OCI-LY7 (cell line): ENCODE data around the gene MAP3K5. TPM values are rescaled to one million over a fixed set of nuclear protein-coding genes. Genes with fewer than 3 reads are reported as not detected.

Experiments
- BruUV-seq: library from RNA; stranded (reverse); fragments of 400-500 nt; replicated peaks from 2 replicates; lab custom pipeline; 2021; lab: Mats Ljungman, UMichigan
- CTCF ChIA-PET: fragments of 300-600 bp; sonication (Branson Sonifier 250); formaldehyde crosslinking; loops from one replicate; lab custom pipeline; 2022; ENCODE audit warnings: antibody characterized with exemption; ENCODE audit not compliant: unreplicated experiment; lab: Charles Lee
- POLR2A ChIA-PET: fragments of 300-600 bp; sonication (Branson Sonifier 250); formaldehyde crosslinking; loops from one replicate; lab custom pipeline; 2022; ENCODE audit warnings: antibody characterized with exemption; lab: Charles Lee
- DNase-seq: peaks from one replicate; pipeline ENCODE4 v3.0.0-alpha.2; 2015; ENCODE audit warnings: low spot score
- H2AFZ ChIP-seq: fragments of 200-600 bp; sonication (generic), shearing (Covaris generic); 2 replicates; pipeline ENCODE4 v1.6.1; 2014; ENCODE audit warnings: mild to moderate bottlenecking, antibody characterized with exemption, low read length, moderate library complexity
- H3K27ac ChIP-seq: fragments of 200-600 bp; sonication (generic); 2 replicates; pipeline ENCODE4 v1.5.1; 2014; ENCODE audit warnings: mixed run types, low read depth, mild to moderate bottlenecking, moderate library complexity, low read length, inconsistent platforms; ENCODE audit not compliant: poor library complexity, severe bottlenecking
- H3K36me3 ChIP-seq: fragments of 200-600 bp; sonication (generic); 2 replicates; pipeline ENCODE4 v1.6.1; 2014; ENCODE audit warnings: mild to moderate bottlenecking, antibody characterized with exemption, low read length, moderate library complexity, mixed read lengths; ENCODE audit not compliant: insufficient read depth
- H3K4me1 ChIP-seq: fragments of 200-600 bp; sonication (generic); 2 replicates; pipeline ENCODE4 v1.5.1; 2014; ENCODE audit warnings: mild to moderate bottlenecking, low read length; ENCODE audit not compliant: insufficient read depth, poor library complexity, severe bottlenecking
- H3K4me2 ChIP-seq: fragments of 200-600 bp; sonication (generic); 2 replicates; pipeline ENCODE4 v1.6.1; 2014; ENCODE audit warnings: mild to moderate bottlenecking, low read length
- H3K4me3 ChIP-seq: fragments of 200-600 bp; sonication (generic); 2 replicates; pipeline ENCODE4 v1.5.1; 2014; ENCODE audit warnings: mild to moderate bottlenecking, low read depth, low read length; ENCODE audit not compliant: poor library complexity, severe bottlenecking
- H3K79me2 ChIP-seq: fragments of 200-600 bp; sonication (generic); 2 replicates; pipeline ENCODE4 v1.6.1; 2016; ENCODE audit warnings: low read depth, mild to moderate bottlenecking, low read length, moderate library complexity, mixed read lengths; ENCODE audit not compliant: insufficient read depth
- H3K9me2 ChIP-seq: fragments of 200-600 bp; sonication (generic); 2 replicates; pipeline ENCODE4 v1.6.1; 2016; ENCODE audit warnings: mild to moderate bottlenecking, low read length, mixed read lengths; ENCODE audit not compliant: insufficient read depth
- H3K9me3 ChIP-seq: fragments of 200-600 bp; sonication (generic); 2 replicates; pipeline ENCODE4 v1.6.1; 2014; ENCODE audit warnings: mild to moderate bottlenecking, mixed run types, low read length, mixed read lengths
- H4K20me1 ChIP-seq: fragments of 200-600 bp; sonication (generic); 2 replicates; pipeline ENCODE4 v1.6.1; 2014; ENCODE audit warnings: mild to moderate bottlenecking, antibody characterized with exemption, low read length, moderate library complexity, mixed read lengths; ENCODE audit not compliant: insufficient read depth
- EZH2phosphoT487 ChIP-seq: fragments of 200-600 bp; sonication (generic); IDR thresholded peaks from 2 replicates; pipeline ENCODE4 v1.6.1; 2018; ENCODE audit warnings: low read depth, borderline replicate concordance, mild to moderate bottlenecking, mixed run types, antibody characterized with exemption, low read length, moderate library complexity, mixed read lengths
- intact Hi-C: fragments of 100-400 bp; cut with micrococcal nuclease; formaldehyde crosslinking; loops from one replicate; pipeline ENCODE4 v1.10.0; 2022; ENCODE audit not compliant: unreplicated experiment
- total RNA-seq, 2 experiments: library from RNA; depleted of rRNA in 1 of 2; stranded (reverse); fragments of >200 nt in 1 of 2; shearing (Covaris generic) in 1 of 2; gene quantifications; 2 replicates each; pipeline ENCODE4 v1.2.3, GENCODE V29; 2014 to 2022
- TF ChIP-seq, protein P1 (sequence below): fragments of 200-600 bp; sonication (generic); conservative IDR thresholded peaks from 2 replicates; pipeline ENCODE4 v1.5.1; 2014; ENCODE audit warnings: mild to moderate bottlenecking, antibody characterized with exemption, low read length, moderate library complexity, mixed read lengths

MAP3K5 gene
- total RNA-seq, 2 experiments from 2014 or later: 13.8 to 16.6 TPM

DNA sequence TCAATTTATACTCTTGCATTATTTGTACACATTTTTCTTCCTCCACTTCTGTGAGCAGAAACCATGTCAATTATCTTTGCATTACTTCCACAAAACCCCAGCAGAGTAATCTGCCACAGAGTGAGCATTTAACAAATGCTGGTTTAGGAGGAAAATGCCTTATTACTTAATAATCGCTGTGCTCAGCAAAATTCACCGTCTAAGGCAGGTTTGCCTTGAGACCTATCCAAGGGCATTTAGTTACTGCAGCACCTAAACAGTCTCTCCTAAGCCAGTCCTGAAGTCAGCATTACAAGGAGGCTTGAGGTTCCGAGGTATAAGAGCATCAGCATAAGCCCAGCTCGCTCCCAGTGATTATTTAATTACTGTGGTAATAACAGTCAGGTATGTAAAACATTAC is 270.4 kb downstream of the MAP3K5 start:
- Histone ChIP-seq H3K4me2 (no peak overlapping the region), H2AFZ (no peak overlapping the region), H3K9me3 (no peaks in the 10 kb centered on the region), H3K27ac (no peak overlapping the region), H3K4me1 (no peaks in the 10 kb centered on the region), H3K9me2 (no peaks in the 10 kb centered on the region), H4K20me1 (no peaks in the 10 kb centered on the region), H3K36me3 (no peaks in the 10 kb centered on the region), H3K79me2 (no peaks in the 10 kb centered on the region), H3K4me3 (no peak overlapping the region)
- intact Hi-C loops: no loop called here
- POLR2A ChIA-PET: no interaction called here
- DNase-seq: no peak
- CTCF ChIA-PET: no interaction called here
- TF ChIP-seq, protein P1, sequence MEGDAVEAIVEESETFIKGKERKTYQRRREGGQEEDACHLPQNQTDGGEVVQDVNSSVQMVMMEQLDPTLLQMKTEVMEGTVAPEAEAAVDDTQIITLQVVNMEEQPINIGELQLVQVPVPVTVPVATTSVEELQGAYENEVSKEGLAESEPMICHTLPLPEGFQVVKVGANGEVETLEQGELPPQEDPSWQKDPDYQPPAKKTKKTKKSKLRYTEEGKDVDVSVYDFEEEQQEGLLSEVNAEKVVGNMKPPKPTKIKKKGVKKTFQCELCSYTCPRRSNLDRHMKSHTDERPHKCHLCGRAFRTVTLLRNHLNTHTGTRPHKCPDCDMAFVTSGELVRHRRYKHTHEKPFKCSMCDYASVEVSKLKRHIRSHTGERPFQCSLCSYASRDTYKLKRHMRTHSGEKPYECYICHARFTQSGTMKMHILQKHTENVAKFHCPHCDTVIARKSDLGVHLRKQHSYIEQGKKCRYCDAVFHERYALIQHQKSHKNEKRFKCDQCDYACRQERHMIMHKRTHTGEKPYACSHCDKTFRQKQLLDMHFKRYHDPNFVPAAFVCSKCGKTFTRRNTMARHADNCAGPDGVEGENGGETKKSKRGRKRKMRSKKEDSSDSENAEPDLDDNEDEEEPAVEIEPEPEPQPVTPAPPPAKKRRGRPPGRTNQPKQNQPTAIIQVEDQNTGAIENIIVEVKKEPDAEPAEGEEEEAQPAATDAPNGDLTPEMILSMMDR: no peak
- TF ChIP-seq EZH2phosphoT487: no peak
- BruUV-seq: no TSS peak

DNA sequence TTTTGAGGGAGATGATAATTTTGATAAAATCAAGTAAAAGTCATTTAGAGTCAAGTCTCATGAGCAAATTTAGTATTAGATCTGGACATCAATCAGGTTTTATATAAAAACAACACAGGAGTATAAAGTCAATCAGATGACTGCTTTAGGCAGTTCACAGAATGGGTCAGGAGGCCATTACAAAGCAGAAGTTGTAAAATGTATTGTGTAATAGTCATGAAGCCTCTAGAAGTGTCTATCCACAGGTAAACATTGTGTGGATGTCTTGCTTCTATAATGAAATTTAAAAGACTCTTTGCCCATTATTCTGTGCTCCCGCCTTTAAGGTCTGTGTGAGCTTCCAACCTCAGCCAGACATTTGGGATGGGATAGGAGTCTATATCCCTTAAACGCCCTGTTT is 270.9 kb downstream of the MAP3K5 start:
- H3K79me2 ChIP-seq: no peaks in the 10 kb centered on the region
- CTCF ChIA-PET: no interaction called here
- no peak overlapping the region for H3K4me3 ChIP-seq
- intact Hi-C loops: no loop called here
- DNase-seq: no peak
- no peak overlapping the region for H3K4me2 ChIP-seq
- POLR2A ChIA-PET: no interaction called here
- TF ChIP-seq EZH2phosphoT487: no peak
- TF ChIP-seq, protein P1: no peak
- H3K9me2 ChIP-seq: no peaks in the 10 kb centered on the region
- no peaks in the 10 kb centered on the region for H3K36me3 ChIP-seq
- H3K9me3 ChIP-seq: no peaks in the 10 kb centered on the region
- no peak overlapping the region for H3K27ac ChIP-seq
- no TSS peak for BruUV-seq
- no peak overlapping the region for H2AFZ ChIP-seq
- H4K20me1 ChIP-seq: no peaks in the 10 kb centered on the region
- no peaks in the 10 kb centered on the region for H3K4me1 ChIP-seq

DNA sequence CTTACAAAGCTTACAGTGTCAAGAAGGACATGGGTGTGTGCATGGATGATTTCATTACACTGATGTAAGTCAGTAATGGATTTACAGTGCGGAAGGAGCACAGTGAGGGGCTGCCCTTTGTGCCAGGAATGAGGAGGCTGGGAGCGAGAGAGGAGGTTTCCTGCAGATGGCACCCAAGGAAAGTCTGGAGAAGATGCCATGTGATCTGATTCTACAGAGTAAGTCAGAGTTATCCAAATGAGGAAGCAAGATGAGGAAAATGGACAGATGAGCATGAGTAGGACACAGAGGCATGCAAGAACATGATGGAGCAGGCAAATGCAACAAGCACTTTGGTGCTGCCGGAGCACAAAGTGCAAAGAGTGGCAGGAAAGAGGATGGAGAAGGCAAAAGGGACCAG is 271.8 kb downstream of the MAP3K5 start:
- no peak for DNase-seq
- Histone ChIP-seq H3K79me2 (no peaks in the 10 kb centered on the region), H2AFZ (no peak overlapping the region), H3K27ac (no peak overlapping the region), H3K4me3 (no peak overlapping the region), H4K20me1 (no peaks in the 10 kb centered on the region), H3K9me3 (no peaks in the 10 kb centered on the region), H3K4me2 (no peak overlapping the region), H3K4me1 (no peaks in the 10 kb centered on the region), H3K36me3 (no peaks in the 10 kb centered on the region), H3K9me2 (no peaks in the 10 kb centered on the region)
- no TSS peak for BruUV-seq
- CTCF ChIA-PET: no interaction called here
- TF ChIP-seq, protein P1: no peak
- TF ChIP-seq EZH2phosphoT487: no peak
- intact Hi-C loops: no loop called here
- POLR2A ChIA-PET: no interaction called here
